ENCODE results near the gene LYST. TPM values are rescaled to one million over a fixed set of nuclear protein-coding genes. Genes with fewer than 3 reads are reported as not detected.

LYST gene
- total and polyA plus RNA-seq, 7 donors, result 2.4 to 8.6 (median 5.6) TPM

GRCh38 chr1:235661568-235661967, 205.1 kb downstream of the LYST start:
- ATAC-seq (no peak), DNase-seq (no peak)
- Histone ChIP-seq H3K9me3 (no peaks in the 10 kb centered on the region), H3K4me3 (no peak overlapping the region), H3K27me3 (ENCODE audit: insufficient read depth in 3 of 3, low read length in 2 of 3) (no peaks in the 10 kb centered on the region), H3K27ac (no peak overlapping the region), H3K4me1 (no peaks in the 10 kb centered on the region), H3K36me3 (ENCODE audit: insufficient read depth in 1 of 2, low read depth in 1 of 2) (peaks cover 0 to 41% of the 10 kb centered on the region in 2 donors)
- TF ChIP-seq, protein P1, sequence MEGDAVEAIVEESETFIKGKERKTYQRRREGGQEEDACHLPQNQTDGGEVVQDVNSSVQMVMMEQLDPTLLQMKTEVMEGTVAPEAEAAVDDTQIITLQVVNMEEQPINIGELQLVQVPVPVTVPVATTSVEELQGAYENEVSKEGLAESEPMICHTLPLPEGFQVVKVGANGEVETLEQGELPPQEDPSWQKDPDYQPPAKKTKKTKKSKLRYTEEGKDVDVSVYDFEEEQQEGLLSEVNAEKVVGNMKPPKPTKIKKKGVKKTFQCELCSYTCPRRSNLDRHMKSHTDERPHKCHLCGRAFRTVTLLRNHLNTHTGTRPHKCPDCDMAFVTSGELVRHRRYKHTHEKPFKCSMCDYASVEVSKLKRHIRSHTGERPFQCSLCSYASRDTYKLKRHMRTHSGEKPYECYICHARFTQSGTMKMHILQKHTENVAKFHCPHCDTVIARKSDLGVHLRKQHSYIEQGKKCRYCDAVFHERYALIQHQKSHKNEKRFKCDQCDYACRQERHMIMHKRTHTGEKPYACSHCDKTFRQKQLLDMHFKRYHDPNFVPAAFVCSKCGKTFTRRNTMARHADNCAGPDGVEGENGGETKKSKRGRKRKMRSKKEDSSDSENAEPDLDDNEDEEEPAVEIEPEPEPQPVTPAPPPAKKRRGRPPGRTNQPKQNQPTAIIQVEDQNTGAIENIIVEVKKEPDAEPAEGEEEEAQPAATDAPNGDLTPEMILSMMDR (IDR thresholded peaks at IDR 0.05), result no peak
- 42 to 70% (median 67%) methylated on average over 2 of the region's 2 CpGs for WGBS, 3 donors
- intact Hi-C loops (cut with DNase I), result no loop called here

GRCh38 chr1:235659186-235659771, 207.4 kb downstream of the LYST start:
- DNase-seq (no peak), ATAC-seq (no peak)
- intact Hi-C loops (cut with DNase I), result no loop called here
- peaks cover 0 to 13% (median 1%) of the 10 kb centered on the region in 3 donors for H3K27me3 ChIP-seq (ENCODE audit: insufficient read depth in 3 of 3, low read length in 2 of 3)
- peaks cover 0 to 36% of the 10 kb centered on the region in 2 donors for H3K36me3 ChIP-seq (ENCODE audit: insufficient read depth in 1 of 2, low read depth in 1 of 2)
- WGBS, 3 donors, result 86 to 92% (median 88%) methylated on average over 14 of the region's 14 CpGs
- H3K4me3 ChIP-seq, result no peak overlapping the region
- TF ChIP-seq, protein P1 (IDR thresholded peaks at IDR 0.05), result no peak
- no peaks in the 10 kb centered on the region for H3K9me3 ChIP-seq
- no peaks in the 10 kb centered on the region for H3K4me1 ChIP-seq
- no peak overlapping the region for H3K27ac ChIP-seq

- Histone ChIP-seq H3K4me3 (no peak overlapping the region), H3K27me3 (ENCODE audit: insufficient read depth in 3 of 3, low read length in 2 of 3) (peaks cover 0 to 27% (median 4%) of the 10 kb centered on the region in 3 donors), H3K27ac (no peak overlapping the region), H3K4me1 (no peaks in the 10 kb centered on the region), H3K9me3 (no peaks in the 10 kb centered on the region), H3K36me3 (ENCODE audit: insufficient read depth in 1 of 2, low read depth in 1 of 2) (peaks cover 0 to 23% of the 10 kb centered on the region in 2 donors)
- DNase-seq (no peak), ATAC-seq (no peak)
- intact Hi-C loops (cut with DNase I), result no loop called here
- TF ChIP-seq, protein P1 (IDR thresholded peaks at IDR 0.05), result no peak
- 63 to 74% (median 66%) methylated on average over 5 of the region's 5 CpGs for WGBS, 3 donors
These were observed 208.8 kb downstream of the LYST start for GRCh38 chr1:235657747-235658526.

- no peaks in the 10 kb centered on the region for H3K9me3 ChIP-seq
- intact Hi-C loops (cut with DNase I), result no loop called here
- no peak overlapping the region for H3K27ac ChIP-seq
- TF ChIP-seq, protein P1 (IDR thresholded peaks at IDR 0.05), result no peak
- H3K4me3 ChIP-seq, result no peak overlapping the region
- peaks cover 0 to 34% (median 4%) of the 10 kb centered on the region in 3 donors for H3K27me3 ChIP-seq (ENCODE audit: insufficient read depth in 3 of 3, low read length in 2 of 3)
- H3K4me1 ChIP-seq, result no peaks in the 10 kb centered on the region
- H3K36me3 ChIP-seq (ENCODE audit: insufficient read depth in 1 of 2, low read depth in 1 of 2), result peaks cover 0 to 16% of the 10 kb centered on the region in 2 donors
- 69 to 80% (median 70%) methylated on average over 5 of the region's 5 CpGs for WGBS, 3 donors
- DNase-seq (no peak), ATAC-seq (no peak)
These were observed 209.4 kb downstream of the LYST start for GRCh38 chr1:235657269-235657668.
